VCaP (cell line): Measurements from ENCODE around the gene EVI2B.

Experiments used
- H3K27ac ChIP-seq: fragments of 450-650 bp; 2 replicates; pipeline ENCODE4 v1.5.1; 2017
- CTCF ChIP-seq: fragments of 450-650 bp; conservative IDR thresholded peaks from 2 replicates; pipeline ENCODE4 v1.5.1; 2017; ENCODE audit warnings: mild to moderate bottlenecking, moderate library complexity

The EVI2B gene

GRCh38 chr17:31329221-31329620 is 15.4 kb upstream of the EVI2B start:
- no peak overlapping the region for H3K27ac ChIP-seq
- no peak for TF ChIP-seq CTCF

- H3K27ac ChIP-seq, result no peak overlapping the region
- no peak for TF ChIP-seq CTCF
These were observed 14.3 kb upstream of the EVI2B start for GRCh38 chr17:31328160-31328535.

- TF ChIP-seq CTCF, result no peak
- no peak overlapping the region for H3K27ac ChIP-seq
These were observed 13.8 kb upstream of the EVI2B start for GRCh38 chr17:31327534-31328159.

- no peak for TF ChIP-seq CTCF
- H3K27ac ChIP-seq, result no peak overlapping the region
These were observed 9.7 kb upstream of the EVI2B start for GRCh38 chr17:31323551-31323950.

- no peak for TF ChIP-seq CTCF
- no peak overlapping the region for H3K27ac ChIP-seq
These were observed 8.1 kb upstream of the EVI2B start for GRCh38 chr17:31321966-31322365.

GRCh38 chr17:31321481-31321880 is 7.6 kb upstream of the EVI2B start, which contains the start of gene EVI2A:
TSS of gene EVI2A (minus strand) at chr17:31321622. CDS start at chr17:31319013, 2,609 bp downstream.
- H3K27ac ChIP-seq, result no peak within 1 kb of the TSS
- no peak for TF ChIP-seq CTCF

GRCh38 chr17:31320791-31321190 is 6.9 kb upstream of the EVI2B start:
- TF ChIP-seq CTCF, result no peak
- H3K27ac ChIP-seq, result no peak overlapping the region
